ENCODE results near the gene GRIK4. TPM values are rescaled to one million over a fixed set of nuclear protein-coding genes. Genes with fewer than 3 reads are reported as not detected.

Gene GRIK4
- total and polyA plus RNA-seq, 2 of the 4 experiments (the other 2 are of a cell fraction) = 0.18 to 0.38 TPM

- Histone ChIP-seq H3K79me1 (ENCODE audit: low read depth in 1 of 2, low read length in 2 of 2) (no peaks in the 10 kb centered on the region), H3K4me2 (ENCODE audit: low read depth, low read length) (no peak overlapping the region), H2BK5ac (ENCODE audit: low read depth, low read length, poor library complexity, severe bottlenecking) (no peak overlapping the region), H3K4me3 (ENCODE audit: insufficient read depth, low read depth, low read length) (no peak overlapping the region), H2BK120ac (ENCODE audit: low read depth, low read length) (peak overlapping the region; percentile 35; the same call in 1 of the 2 replicates), H2AFZ (replicated peaks; ENCODE audit: low read length, poor library complexity) (no peak overlapping the region), H3K36me3 (ENCODE audit: control insufficient read depth, insufficient read depth, low read length) (no peaks in the 10 kb centered on the region), H3K9me3 (ENCODE audit: control insufficient read depth, insufficient read depth, low read length) (peaks cover 5% of the 10 kb centered on the region), H3K18ac (ENCODE audit: low read depth, low read length) (peak overlapping the region; percentile 27), H2BK15ac (ENCODE audit: low read depth, low read length) (no peak overlapping the region), H3K9me1 (ENCODE audit: insufficient read depth, low read length) (no peaks in the 10 kb centered on the region; the same call in 1 of the 2 replicates), H3K56ac (ENCODE audit: extremely low read depth, insufficient read depth, low read length) (no peak overlapping the region; the same call in 1 of the 2 replicates), H2BK20ac (ENCODE audit: low read depth, low read length) (0 out of 2 replicates have a peak overlapping the region, but pooled peaks have one; percentile 6), H3K4ac (ENCODE audit: low read depth, low read length) (no peak overlapping the region; the same call in 1 of the 2 replicates), H4K8ac (ENCODE audit: low read depth in 2 of 2, low read length in 2 of 2) (no peak overlapping the region), H3K23ac (ENCODE audit: low read depth, low read length) (no peak overlapping the region), H3K27me3 (ENCODE audit: control insufficient read depth, insufficient read depth, low read length) (peaks cover 10% of the 10 kb centered on the region), H4K91ac (ENCODE audit: insufficient read depth, low read depth, low read length) (no peak overlapping the region), H4K20me1 (ENCODE audit: insufficient read depth, low read length) (no peaks in the 10 kb centered on the region), H2AK5ac (ENCODE audit: low read depth, low read length) (no peak overlapping the region), H3K9ac (ENCODE audit: low read depth, low read length) (no peak overlapping the region), H2AK9ac (replicated peaks; ENCODE audit: low read depth, low read length, poor library complexity) (no peak overlapping the region), H3K14ac (replicated peaks; ENCODE audit: low read depth, low read length) (no peak overlapping the region), H4K5ac (ENCODE audit: low read depth, low read length) (no peak overlapping the region), H3K4me1 (ENCODE audit: control insufficient read depth, insufficient read depth, low read length) (no peaks in the 10 kb centered on the region; the same call in 1 of the 2 replicates), H3K27ac (ENCODE audit: insufficient read depth, low read length) (peak overlapping the region; percentile 39; the same call in 1 of the 2 replicates)
- WGBS, 2 experiments (ENCODE audit: extremely low coverage in 2 of 2, insufficient read length in 1 of 2) = 20% methylated on average over 2 of the region's 4 CpGs; no CpG with 5 or more reads in 1 of the 2 experiments
- no peak for DNase-seq
- in situ Hi-C loops (cut with MboI; ENCODE audit: low sequenced_read_pairs) (no loop called here), dilution Hi-C loops (cut with HindIII; ENCODE audit: low sequenced_read_pairs, unreplicated experiment) (no loop called here), intact Hi-C loops (cut with micrococcal nuclease) (no loop called here)
- BruUV-seq (replicated peaks) = no TSS peak
- ATAC-seq (ENCODE audit: low read depth) = peak; percentile 44
- ChIA-PET POLR2A (ENCODE audit: unreplicated experiment) (no interaction called here), CTCF (no interaction called here)
- TF ChIP-seq FOS (IDR thresholded peaks at IDR 0.05; ENCODE audit: low read depth, low read length) (no peak), MAFK (IDR thresholded peaks at IDR 0.05; ENCODE audit: low read depth, low read length) (peak; percentile 25; the same call in 1 of the 2 replicates)
These were observed 429.5 kb downstream of the GRIK4 start for GRCh38 chr11:120941000-120941399.
